T follicular helper cell (primary cell): ENCODE measurements around the gene RHOJ.

Experiments used
- DNase-seq: peaks from one replicate; pipeline ENCODE4 v3.0.0-alpha.2; 2020; ENCODE audit warnings: low read depth

Gene RHOJ

DNA sequence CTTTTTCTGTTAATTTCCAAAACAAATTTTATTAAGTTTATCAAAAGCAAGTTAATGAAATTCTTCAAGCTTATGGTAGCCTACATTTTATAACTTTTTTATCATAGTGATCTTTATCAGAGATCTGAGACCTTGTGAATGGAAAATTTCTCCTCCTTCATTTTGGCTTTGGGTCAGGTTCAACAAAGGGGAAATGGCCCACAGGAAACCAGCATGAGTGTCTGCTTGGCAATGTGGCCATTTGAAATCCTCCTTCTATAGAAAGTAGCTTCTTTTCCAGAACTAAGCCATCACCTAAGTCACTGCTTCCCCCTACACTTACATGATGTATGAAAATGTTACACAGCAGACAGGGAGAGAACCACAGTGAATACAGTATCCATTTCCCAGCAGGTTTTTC is 1.6 kb downstream of the RHOJ start:
- no peak for DNase-seq

GRCh38 chr14:63209160-63209559 is 4.9 kb downstream of the RHOJ start:
- no peak for DNase-seq

DNA sequence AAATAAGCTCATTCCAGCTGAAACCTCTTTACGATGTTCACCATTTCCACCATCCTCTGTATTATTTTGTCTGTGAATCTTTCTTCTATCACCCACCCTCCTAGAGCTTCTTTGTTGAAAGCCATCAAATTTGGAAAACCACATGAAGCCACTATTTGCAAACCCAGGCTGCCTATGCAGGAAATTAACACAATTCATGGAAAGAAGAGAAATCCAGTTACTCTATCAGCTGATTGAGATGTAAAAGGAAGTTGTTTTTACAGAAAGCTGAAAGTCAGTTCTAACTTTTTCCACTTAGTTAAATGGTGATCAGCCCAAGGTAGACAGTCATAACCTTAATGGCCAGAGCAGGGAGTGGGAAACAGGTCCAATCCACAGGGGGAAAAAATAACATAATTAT is 6.6 kb downstream of the RHOJ start:
- DNase-seq: no peak

- no peak for DNase-seq
These were observed 8.0 kb downstream of the RHOJ start for GRCh38 chr14:63212209-63212608.

DNA sequence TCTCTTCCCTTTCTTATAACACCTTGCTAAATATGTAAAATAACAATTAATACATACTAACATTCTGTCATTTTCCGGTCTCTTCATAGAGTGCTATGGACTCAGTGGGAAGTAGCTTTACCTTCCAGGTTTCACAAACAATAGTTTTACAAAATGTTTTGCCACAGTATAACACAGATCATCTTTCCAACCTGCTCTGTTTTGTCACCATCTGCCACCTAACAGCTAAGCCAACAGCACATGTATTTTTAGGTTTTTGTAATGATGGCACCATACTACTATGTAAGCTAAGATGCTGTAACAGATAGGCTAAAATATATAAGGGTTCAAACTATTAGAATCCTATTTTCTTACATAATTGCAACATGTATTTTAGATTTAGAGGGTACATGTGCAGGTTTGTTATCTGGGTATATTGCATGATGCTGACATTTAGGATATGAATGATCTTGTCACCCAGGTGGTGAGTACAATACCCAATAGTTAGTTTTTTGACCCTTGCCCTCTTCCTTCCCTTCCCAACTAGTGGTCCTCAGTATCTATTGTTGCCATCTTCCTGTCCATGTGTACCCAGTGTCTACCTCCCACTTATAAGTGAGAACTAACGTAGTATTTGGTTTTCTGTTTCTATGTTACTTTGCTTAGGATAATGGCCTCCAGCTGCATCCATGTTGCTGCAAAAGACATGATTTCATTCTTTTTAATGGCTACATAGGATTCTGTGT is 8.7 kb downstream of the RHOJ start:
- no peak for DNase-seq

DNA sequence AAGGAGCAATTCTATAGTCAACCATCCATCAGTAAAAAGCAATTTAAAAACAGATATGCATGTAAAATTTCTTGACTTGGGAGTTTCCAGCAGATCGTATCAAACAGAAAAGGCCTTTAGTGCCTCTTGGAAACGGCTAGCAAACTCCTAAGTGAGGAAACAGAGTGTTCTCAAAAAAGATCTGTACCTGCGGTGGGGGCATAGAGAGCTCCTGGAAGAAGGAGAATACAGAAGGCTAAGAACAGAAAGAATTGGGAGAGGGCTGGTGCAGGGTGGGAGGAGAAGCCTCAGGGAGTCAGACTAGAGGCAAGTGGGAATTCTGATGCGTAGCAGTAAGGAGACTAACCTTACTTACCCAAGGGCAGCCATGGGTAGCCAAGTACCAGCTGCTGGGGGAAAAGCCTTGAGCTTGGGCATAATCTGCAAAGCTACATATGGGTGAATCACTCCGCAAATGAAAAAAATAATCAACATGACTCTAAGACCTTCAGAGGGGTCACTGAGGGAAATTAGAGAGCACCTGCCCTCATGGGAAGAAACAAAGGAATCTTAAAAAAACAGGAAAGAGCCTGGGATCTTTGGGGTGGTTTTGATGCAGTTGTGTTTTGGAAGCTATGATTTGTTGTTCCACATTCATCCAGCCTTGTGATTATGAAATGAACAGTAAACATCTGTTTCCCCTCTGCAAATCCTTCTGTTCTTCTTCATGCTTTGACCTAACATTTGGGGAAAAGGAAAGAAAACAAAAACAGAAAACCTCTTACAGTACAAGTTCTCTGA is 10.4 kb downstream of the RHOJ start:
- no peak for DNase-seq

DNA sequence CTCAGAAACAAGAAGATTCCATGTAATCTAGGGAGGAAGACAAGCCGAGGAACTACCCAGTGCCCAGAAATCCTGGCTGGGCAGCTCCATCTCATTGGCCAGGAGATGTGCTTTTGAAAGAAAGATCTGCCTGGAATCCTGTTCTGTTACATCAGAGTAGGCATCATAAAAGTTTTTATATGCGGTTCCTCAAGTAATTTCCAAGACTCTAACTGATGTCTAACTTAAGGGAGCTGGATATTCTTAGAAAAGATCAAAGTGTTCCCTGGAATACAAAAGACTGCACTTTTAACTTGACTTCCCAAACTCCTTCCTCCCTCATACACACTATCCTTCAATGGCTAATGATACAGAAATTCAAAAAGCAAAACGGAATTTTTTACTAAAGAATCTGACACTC is 16.3 kb downstream of the RHOJ start:
- no peak for DNase-seq

DNA sequence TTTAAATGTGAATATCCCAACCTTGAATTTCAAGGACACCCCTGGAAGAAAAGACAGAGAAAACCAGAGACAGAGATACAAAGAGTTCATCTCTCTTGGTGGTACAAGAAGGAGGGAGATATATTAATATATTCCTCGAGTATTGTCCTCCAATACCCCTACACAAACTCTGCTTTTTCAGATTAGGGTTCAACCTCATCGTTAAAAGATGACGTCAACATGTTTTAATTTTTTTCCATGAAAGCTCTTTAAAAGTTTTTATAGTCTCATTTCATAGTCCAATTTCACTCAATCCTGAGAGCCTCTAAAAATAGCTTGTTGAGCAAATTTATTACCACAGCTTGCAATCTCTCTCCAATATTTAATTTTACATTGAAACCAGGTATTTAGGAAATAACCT is 19.4 kb downstream of the RHOJ start:
- no peak for DNase-seq

- no peak for DNase-seq
These were observed 20.0 kb downstream of the RHOJ start for GRCh38 chr14:63224196-63224595.

DNA sequence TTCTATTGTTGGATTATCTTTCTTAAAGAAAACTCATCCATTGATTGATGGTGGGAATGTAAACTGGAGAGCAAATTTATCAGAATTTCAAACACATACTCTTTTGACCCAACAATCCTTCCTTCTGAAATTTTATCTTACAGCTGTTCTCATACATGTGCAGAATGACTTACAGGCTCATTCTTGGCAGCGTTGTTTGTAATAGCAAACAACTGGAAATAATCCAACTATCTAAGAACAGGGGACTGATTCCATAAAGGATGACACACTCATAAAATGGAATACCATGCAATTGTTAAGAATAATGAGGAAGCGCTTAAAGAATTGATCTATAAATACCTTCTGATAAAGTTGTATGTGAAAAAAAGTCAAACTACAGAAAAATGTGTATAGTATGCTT is 24.0 kb downstream of the RHOJ start:
- no peak for DNase-seq

DNA sequence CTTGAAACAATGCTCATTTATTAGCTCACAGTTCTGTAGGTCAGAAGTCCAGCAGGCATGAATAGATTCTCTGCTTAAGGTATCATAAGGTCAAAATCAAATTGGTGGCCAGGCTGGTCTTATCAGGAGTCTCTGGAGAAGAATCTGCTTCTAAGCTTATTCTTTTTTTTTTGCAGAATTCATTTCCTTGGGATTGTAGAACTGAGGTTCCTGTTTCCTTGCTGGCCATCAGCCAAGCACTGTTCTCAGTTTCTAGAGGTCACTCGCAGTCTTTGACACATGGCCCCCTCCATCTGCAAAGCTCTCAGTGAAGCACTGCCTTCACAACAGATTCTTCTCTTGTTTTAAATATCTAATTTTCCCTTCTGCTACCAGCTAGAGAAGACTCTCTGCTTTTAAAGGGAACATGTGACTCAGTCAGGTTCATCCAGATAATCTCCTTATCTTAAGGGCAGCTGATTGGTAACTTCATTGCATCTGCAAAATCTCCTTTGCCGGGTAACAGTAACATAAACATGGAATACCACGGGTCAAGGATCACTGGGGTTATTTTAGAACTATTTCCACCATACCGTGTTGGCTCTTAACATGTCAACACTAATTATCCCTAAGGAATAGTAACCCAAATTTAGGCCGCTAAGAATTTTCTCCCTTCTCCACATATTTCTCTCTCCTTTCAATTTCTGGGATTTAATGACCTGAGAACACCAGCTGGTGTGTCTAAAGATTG is 25.3 kb downstream of the RHOJ start:
- no peak for DNase-seq

GRCh38 chr14:63231766-63232165 is 27.5 kb downstream of the RHOJ start:
- no peak for DNase-seq

DNA sequence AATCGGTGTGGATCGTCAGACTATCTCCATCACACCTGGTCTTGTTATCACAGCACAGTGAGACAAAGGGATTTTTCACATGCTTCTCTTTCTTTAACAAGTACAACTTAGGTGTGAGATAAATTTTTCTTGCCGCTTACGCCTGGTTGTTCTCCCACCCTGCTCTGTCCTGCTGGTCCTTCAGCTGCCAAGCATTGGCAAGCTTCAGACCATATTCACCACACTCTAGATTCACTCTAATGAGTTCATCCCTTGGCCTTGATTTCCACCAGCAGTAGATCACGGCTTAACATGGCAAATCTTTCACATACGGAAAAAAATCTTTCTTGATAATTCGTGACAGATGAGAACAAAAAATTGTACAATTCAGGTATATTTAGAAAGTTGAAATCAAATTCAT is 33.5 kb downstream of the RHOJ start:
- no peak for DNase-seq

DNA sequence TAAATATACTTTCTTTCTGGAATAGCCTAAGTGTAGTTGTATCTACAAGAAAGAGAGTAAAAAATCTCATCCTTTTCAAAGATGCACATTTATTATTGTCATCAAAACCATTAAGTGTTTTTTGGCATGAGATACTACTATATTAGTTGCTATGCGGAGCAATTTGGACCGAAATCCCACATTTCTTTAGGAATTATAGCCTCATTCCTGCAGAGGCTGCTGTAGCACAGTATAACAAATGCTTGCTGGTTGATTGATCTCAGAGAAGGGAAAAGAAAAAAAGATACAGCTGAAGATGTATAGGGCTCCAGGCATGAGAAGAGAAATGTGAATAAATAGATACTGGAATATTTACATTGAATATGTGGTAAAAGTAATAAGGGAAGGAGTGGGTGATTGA is 36.0 kb downstream of the RHOJ start:
- no peak for DNase-seq

DNA sequence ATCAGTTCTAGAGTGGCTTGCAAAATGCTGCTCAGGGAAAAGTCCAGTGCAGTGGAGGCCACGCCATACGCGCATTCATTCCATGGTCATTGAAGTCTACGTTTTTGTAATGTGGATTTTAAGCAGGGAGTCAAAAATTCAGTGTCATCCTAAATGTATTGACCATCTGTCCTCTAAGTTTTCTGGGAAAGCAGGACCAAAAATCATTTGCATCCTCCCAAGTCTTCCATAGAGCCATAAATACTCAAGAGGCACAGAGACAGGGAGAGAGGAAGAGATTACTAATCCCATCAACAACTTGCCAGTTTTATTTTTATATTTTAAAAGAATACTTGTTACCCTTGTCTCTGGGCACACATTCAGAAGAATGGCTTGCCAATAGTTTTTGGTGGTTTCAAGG is 36.9 kb downstream of the RHOJ start:
- no peak for DNase-seq

DNA sequence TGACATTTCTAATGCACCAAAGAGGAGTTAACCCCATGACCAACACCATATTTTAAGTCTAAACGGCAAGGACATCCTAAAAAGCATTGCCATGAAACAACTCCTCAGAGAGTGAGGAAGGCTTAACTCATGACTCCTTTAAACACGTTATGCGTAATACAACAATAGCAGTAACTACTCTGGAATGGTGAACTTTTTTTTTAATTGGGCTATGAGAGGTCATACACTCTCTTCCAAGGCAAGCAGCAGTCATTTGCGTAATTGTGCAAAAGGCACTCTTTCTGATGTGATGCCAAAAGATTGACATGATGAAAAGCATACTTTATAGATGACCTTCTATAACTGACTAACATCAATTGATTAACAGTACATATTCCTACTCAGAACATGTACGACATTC is 39.4 kb downstream of the RHOJ start:
- no peak for DNase-seq

GRCh38 chr14:63245893-63246292 is 41.6 kb downstream of the RHOJ start:
- no peak for DNase-seq

DNA sequence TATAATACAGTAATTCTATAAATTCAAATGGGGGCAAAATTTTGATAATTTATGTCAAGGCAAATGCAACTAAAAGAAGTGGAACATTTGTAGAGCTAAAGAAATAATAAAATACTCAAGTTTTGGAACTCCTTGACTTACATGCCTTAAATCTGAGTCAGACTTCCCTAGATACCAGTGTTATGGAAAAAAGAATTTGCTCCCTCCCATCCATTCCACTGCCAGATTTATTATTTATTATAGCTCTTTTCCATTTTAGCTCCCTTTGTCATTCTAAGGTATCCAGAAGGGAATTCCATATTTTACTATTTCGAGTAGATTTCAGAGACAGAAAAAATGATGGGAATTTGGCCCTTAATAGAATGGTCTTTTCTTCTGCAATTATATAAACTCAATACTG is 44.0 kb downstream of the RHOJ start:
- DNase-seq: no peak

DNA sequence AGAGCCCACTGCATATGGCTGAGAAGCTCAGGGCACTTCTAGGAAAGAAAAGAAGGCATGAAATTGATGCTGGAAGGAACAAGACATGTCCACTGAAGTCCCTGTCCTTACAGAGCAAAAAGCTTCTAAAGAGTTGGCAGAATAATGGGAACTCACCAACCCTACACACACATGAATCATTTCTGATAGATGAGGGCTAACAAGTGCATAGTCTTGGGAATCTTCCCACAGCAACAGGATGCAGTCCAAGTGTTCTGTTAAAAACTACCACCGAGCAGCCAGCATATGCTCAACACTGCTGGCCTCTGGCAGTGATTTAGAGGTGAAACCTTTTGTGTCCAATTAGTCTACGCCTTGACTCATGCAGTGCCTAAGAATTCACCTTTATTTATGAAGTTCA is 44.8 kb downstream of the RHOJ start:
- DNase-seq: no peak

GRCh38 chr14:63257299-63257698 is 53.1 kb downstream of the RHOJ start:
- no peak for DNase-seq

DNA sequence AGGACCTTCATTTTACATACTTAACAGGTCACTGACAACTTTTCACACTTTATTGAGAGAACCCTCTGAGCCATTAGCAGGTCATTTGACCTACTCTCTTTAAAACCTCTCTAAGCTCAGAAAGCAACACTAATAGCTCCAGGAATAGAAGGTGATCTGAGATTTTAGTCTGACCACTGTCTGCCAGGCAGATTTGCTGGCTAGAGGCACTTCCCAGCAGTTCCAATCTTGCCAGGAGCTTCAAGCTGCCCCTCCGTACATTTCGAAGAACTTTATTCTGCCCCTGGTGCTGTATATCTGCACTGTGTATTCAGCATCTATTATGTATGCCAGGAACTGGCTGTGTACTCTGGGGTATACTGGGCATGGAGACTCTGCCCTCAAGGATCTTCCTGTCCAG is 58.2 kb downstream of the RHOJ start:
- DNase-seq: no peak

DNA sequence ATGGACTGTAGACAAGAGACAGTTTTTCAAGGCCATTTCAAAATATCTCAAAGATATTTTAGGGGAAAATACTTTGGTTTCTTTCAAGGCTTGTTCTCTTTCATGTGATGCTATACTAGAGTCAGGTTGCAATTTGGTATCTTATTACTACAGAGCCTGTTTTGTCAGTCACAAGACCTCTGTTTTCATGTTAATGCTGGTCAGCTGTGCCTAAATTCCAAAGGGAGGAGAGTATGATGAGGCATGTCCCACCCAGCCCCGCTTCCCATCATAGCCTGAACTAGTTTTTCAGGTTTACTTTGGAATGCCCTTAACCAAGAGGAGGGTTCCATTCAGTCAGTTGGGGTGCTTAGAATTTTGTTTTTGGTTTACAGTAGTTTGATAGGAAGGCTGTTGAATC is 61.9 kb downstream of the RHOJ start:
- no peak for DNase-seq

- no peak for DNase-seq
These were observed 62.9 kb downstream of the RHOJ start for GRCh38 chr14:63267171-63267570.
